Transverse colon (tissue), 4 donors: ENCODE results near the gene CEND1.
A peak's percentile ranks its signal among the peaks of the same experiment; 100 is the strongest.

Experiments used
- EP300 ChIP-seq: sonication (generic); formaldehyde crosslinking; IDR thresholded peaks from one replicate; pipeline ENCODE4 v1.6.1; 2017; ENCODE audit warnings: antibody characterized with exemption, low read depth
- POLR2A ChIP-seq: fragments of 450-650 bp; IDR thresholded peaks from one replicate; pipeline ENCODE4 v1.6.1; 2016; ENCODE audit warnings: antibody characterized with exemption, mild to moderate bottlenecking, moderate library complexity
- POLR2AphosphoS5 ChIP-seq, 3 donors: sonication (generic); formaldehyde crosslinking; IDR thresholded peaks; one replicate each; pipeline ENCODE4 v1.6.1; 2016; ENCODE audit warnings: antibody characterized with exemption in 3 of 3
- TF ChIP-seq, protein P1 (sequence below), 5 experiments: fragments of 200-600 bp in 3 of 5; fragments of 450-650 bp in 2 of 5; sonication (generic) in 3 of 5; IDR thresholded peaks; 1 replicate in 2 of 5; 2 replicates in 3 of 5; pipeline ENCODE4 v1.5.1; 2016 to 2017; ENCODE audit warnings: antibody characterized with exemption in 5 of 5, inconsistent platforms in 3 of 5, mild to moderate bottlenecking in 2 of 5, moderate library complexity in 1 of 5

GRCh38 chr11:818396-819128, 28.7 kb upstream of the CEND1 start, which contains the start of gene PNPLA2:
- TF ChIP-seq, protein P1, sequence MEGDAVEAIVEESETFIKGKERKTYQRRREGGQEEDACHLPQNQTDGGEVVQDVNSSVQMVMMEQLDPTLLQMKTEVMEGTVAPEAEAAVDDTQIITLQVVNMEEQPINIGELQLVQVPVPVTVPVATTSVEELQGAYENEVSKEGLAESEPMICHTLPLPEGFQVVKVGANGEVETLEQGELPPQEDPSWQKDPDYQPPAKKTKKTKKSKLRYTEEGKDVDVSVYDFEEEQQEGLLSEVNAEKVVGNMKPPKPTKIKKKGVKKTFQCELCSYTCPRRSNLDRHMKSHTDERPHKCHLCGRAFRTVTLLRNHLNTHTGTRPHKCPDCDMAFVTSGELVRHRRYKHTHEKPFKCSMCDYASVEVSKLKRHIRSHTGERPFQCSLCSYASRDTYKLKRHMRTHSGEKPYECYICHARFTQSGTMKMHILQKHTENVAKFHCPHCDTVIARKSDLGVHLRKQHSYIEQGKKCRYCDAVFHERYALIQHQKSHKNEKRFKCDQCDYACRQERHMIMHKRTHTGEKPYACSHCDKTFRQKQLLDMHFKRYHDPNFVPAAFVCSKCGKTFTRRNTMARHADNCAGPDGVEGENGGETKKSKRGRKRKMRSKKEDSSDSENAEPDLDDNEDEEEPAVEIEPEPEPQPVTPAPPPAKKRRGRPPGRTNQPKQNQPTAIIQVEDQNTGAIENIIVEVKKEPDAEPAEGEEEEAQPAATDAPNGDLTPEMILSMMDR (IDR thresholded peaks at IDR 0.05) = no peak
- TF ChIP-seq POLR2AphosphoS5 (IDR thresholded peaks at IDR 0.05) (peak in 2 of 3 donors; percentile 85 to 89), EP300 (no peak), POLR2A (peak; percentile 84)
